H9 (cell line): ENCODE measurements around the gene POU3F3. TPM values are rescaled to one million over a fixed set of nuclear protein-coding genes. Genes with fewer than 3 reads are reported as not detected.

ENCODE experiments used
- DNase-seq: peaks from one replicate; pipeline ENCODE4 v3.0.0-alpha.2; 2017
- H2AFZ ChIP-seq: one replicate; pipeline ENCODE4 v1.6.1; 2013; ENCODE audit warnings: mild to moderate bottlenecking, low read length, control low read depth, moderate library complexity
- H2AK5ac ChIP-seq: 2 replicates; pipeline ENCODE4 v1.6.1; 2013; ENCODE audit warnings: low read length, control low read depth, mixed read lengths; ENCODE audit not compliant: insufficient read length
- H2BK120ac ChIP-seq: one replicate; pipeline ENCODE4 v1.6.1; 2013; ENCODE audit warnings: low read depth, mild to moderate bottlenecking, low read length, control low read depth, inconsistent platforms; ENCODE audit not compliant: poor library complexity, severe bottlenecking
- H2BK12ac ChIP-seq: 2 replicates; pipeline ENCODE4 v1.6.1; 2013; ENCODE audit warnings: low read length, control low read depth, mixed read lengths, low read depth; ENCODE audit not compliant: insufficient read length
- H2BK15ac ChIP-seq: 2 replicates; pipeline ENCODE4 v1.6.1; 2013; ENCODE audit warnings: low read depth, low read length, control low read depth
- H2BK20ac ChIP-seq: one replicate; pipeline ENCODE4 v1.6.1; 2013; ENCODE audit warnings: low read depth, mild to moderate bottlenecking, low read length, control low read depth, inconsistent platforms; ENCODE audit not compliant: poor library complexity, severe bottlenecking
- H2BK5ac ChIP-seq: 2 replicates; pipeline ENCODE4 v1.6.1; 2013; ENCODE audit warnings: low read length, control low read depth, mixed read lengths; ENCODE audit not compliant: insufficient read length
- H3K14ac ChIP-seq: 2 replicates; pipeline ENCODE4 v1.6.1; 2013; ENCODE audit warnings: low read length, control low read depth; ENCODE audit not compliant: insufficient read depth
- H3K18ac ChIP-seq: 2 replicates; pipeline ENCODE4 v1.6.1; 2013; ENCODE audit warnings: low read depth, mild to moderate bottlenecking, mixed read lengths, low read length, control low read depth; ENCODE audit not compliant: insufficient read length
- H3K23ac ChIP-seq: 2 replicates; pipeline ENCODE4 v1.6.1; 2013; ENCODE audit warnings: low read length, control low read depth, mixed read lengths, low read depth; ENCODE audit not compliant: insufficient read length
- H3K23me2 ChIP-seq: 2 replicates; pipeline ENCODE4 v1.6.1; 2013; ENCODE audit warnings: low read depth, mild to moderate bottlenecking, mixed read lengths, low read length, control low read depth; ENCODE audit not compliant: insufficient read length, poor library complexity, severe bottlenecking
- H3K27ac ChIP-seq: 2 replicates; pipeline ENCODE4 v1.5.1; 2013; ENCODE audit warnings: low read length, control low read depth, mixed read lengths, low read depth; ENCODE audit not compliant: insufficient read length
- H3K27me3 ChIP-seq: 2 replicates; pipeline ENCODE4 v1.6.1; 2013; ENCODE audit warnings: low read length, control low read depth, inconsistent platforms; ENCODE audit not compliant: insufficient read depth
- H3K4ac ChIP-seq: 2 replicates; pipeline ENCODE4 v1.6.1; 2013; ENCODE audit warnings: low read depth, mild to moderate bottlenecking, control low read depth, inconsistent platforms, low read length, moderate library complexity
- H3K4me1 ChIP-seq: 2 replicates; pipeline ENCODE4 v1.6.1; 2013; ENCODE audit warnings: low read length, control low read depth, inconsistent platforms; ENCODE audit not compliant: insufficient read depth
- H3K4me2 ChIP-seq: 2 replicates; pipeline ENCODE4 v1.6.1; 2013; ENCODE audit warnings: low read length, control low read depth, mixed read lengths; ENCODE audit not compliant: insufficient read length, insufficient read depth
- H3K56ac ChIP-seq: 2 replicates; pipeline ENCODE4 v1.6.1; 2013; ENCODE audit warnings: low read depth, mild to moderate bottlenecking, mixed read lengths, low read length, control low read depth; ENCODE audit not compliant: insufficient read length
- H3K79me1 ChIP-seq: 2 replicates; pipeline ENCODE4 v1.6.1; 2013; ENCODE audit warnings: low read depth, mild to moderate bottlenecking, moderate library complexity, low read length, control low read depth, inconsistent platforms; ENCODE audit not compliant: insufficient read depth, poor library complexity, severe bottlenecking
- H3K79me2 ChIP-seq: 2 replicates; pipeline ENCODE4 v1.6.1; 2013; ENCODE audit warnings: low read length, control low read depth, inconsistent platforms; ENCODE audit not compliant: insufficient read depth
- H3K9ac ChIP-seq: 2 replicates; pipeline ENCODE4 v1.6.1; 2013; ENCODE audit warnings: low read length, control low read depth, mixed read lengths; ENCODE audit not compliant: insufficient read length; ENCODE audit errors: extremely low read depth
- H3K9me3 ChIP-seq: one replicate; pipeline ENCODE4 v1.6.1; 2013; ENCODE audit warnings: low read depth, low read length, inconsistent platforms; ENCODE audit not compliant: control insufficient read depth
- H3T11ph ChIP-seq: one replicate; pipeline ENCODE4 v1.6.1; 2013; ENCODE audit warnings: mild to moderate bottlenecking, low read length, control low read depth, inconsistent platforms
- H4K20me1 ChIP-seq: one replicate; pipeline ENCODE4 v1.6.1; 2013; ENCODE audit not compliant: control insufficient read depth, insufficient read length, insufficient read depth
- H4K5ac ChIP-seq: 2 replicates; pipeline ENCODE4 v1.6.1; 2013; ENCODE audit warnings: low read depth, mild to moderate bottlenecking, mixed read lengths, low read length, control low read depth; ENCODE audit not compliant: insufficient read length
- H4K8ac ChIP-seq: replicated peaks from 2 replicates; pipeline ENCODE4 v1.6.1; 2013; ENCODE audit warnings: low read length, control low read depth, mixed read lengths, low read depth; ENCODE audit not compliant: insufficient read length
- H4K91ac ChIP-seq: 2 replicates; pipeline ENCODE4 v1.6.1; 2013; ENCODE audit warnings: low read depth, mild to moderate bottlenecking, moderate library complexity, mixed read lengths, low read length, control low read depth; ENCODE audit not compliant: insufficient read length
- H3K27ac Mint-ChIP-seq, 3 experiments: 2 replicates in 2 of 3; 3 replicates in 1 of 3; pipeline ENCODE4 v1.8.0; 2020 to 2021; ENCODE audit warnings: mixed read lengths in 3 of 3, mild to moderate bottlenecking in 1 of 3, moderate library complexity in 1 of 3
- H3K27me3 Mint-ChIP-seq: 2 replicates; pipeline ENCODE4 v1.8.0; 2021; ENCODE audit warnings: low read depth, mild to moderate bottlenecking, moderate library complexity, mixed read lengths
- H3K36me3 Mint-ChIP-seq, 3 experiments: 2 replicates in 2 of 3; 3 replicates in 1 of 3; pipeline ENCODE4 v1.8.0; 2020 to 2021; ENCODE audit warnings: low read depth in 3 of 3, mixed read lengths in 3 of 3; ENCODE audit not compliant: insufficient read depth in 1 of 3
- H3K4me1 Mint-ChIP-seq, 2 experiments: 2 replicates each; pipeline ENCODE4 v1.8.0; 2020; ENCODE audit warnings: mixed read lengths in 2 of 2
- H3K4me3 Mint-ChIP-seq, 2 experiments: 2 replicates in 1 of 2; 3 replicates in 1 of 2; pipeline ENCODE4 v1.8.0; 2020 to 2021; ENCODE audit warnings: mild to moderate bottlenecking in 2 of 2, mixed read lengths in 2 of 2, moderate library complexity in 1 of 2
- H3K9me3 Mint-ChIP-seq, 2 experiments: 2 replicates in 1 of 2; 3 replicates in 1 of 2; pipeline ENCODE4 v1.8.0; 2020; ENCODE audit warnings: mild to moderate bottlenecking in 2 of 2, mixed read lengths in 2 of 2, moderate library complexity in 1 of 2
- CTCF ChIP-seq: fragments of 200-600 bp; sonication (generic); conservative IDR thresholded peaks from 3 replicates; pipeline ENCODE4 v1.8.0; 2021; ENCODE audit warnings: antibody characterized with exemption, mild to moderate bottlenecking
- WGBS: extraction: QIAGEN DNeasy Blood & Tissue Kit; methylation state at CpG from one replicate; pipeline ENCODE4 v1.1.7; 2013; ENCODE audit warnings: missing lambda C conversion rate, low lambda C conversion rate, mixed read lengths; ENCODE audit not compliant: insufficient read length; ENCODE audit errors: extremely low coverage; 5-methylcytosine and 5-hydroxymethylcytosine counted together
- total RNA-seq: library from RNA; stranded (reverse); gene quantifications from 2 replicates; pipeline ENCODE4 v1.2.1, GENCODE V29; 2021

The POU3F3 gene
- total RNA-seq, 1 experiment from 2014 or later: not detected

GRCh38 chr2:104826016-104826415 lies 27.9 kb upstream of the POU3F3 start:
- no peak for DNase-seq
- no peak overlapping the region for H4K5ac ChIP-seq
- no peak overlapping the region for H2BK120ac ChIP-seq
- H3K9me3 ChIP-seq: no peaks in the 10 kb centered on the region
- no peak overlapping the region for H2BK20ac ChIP-seq
- H2BK15ac ChIP-seq: no peak overlapping the region
- no peaks in the 10 kb centered on the region for H3K79me1 ChIP-seq
- H2AK5ac ChIP-seq: no peak overlapping the region
- H4K91ac ChIP-seq: no peak overlapping the region
- no peak overlapping the region for H2BK5ac ChIP-seq
- no peak for TF ChIP-seq CTCF
- H3K23me2 ChIP-seq: no peaks in the 10 kb centered on the region
- H3T11ph ChIP-seq: no peak overlapping the region
- peaks cover 12% of the 10 kb centered on the region for H3K27me3 Mint-ChIP-seq
- H2BK12ac ChIP-seq: no peak overlapping the region
- no peak overlapping the region for H3K9ac ChIP-seq
- H3K4me1 ChIP-seq: no peaks in the 10 kb centered on the region
- H3K56ac ChIP-seq: no peak overlapping the region
- H3K27me3 ChIP-seq: no peaks in the 10 kb centered on the region
- H3K18ac ChIP-seq: no peak overlapping the region
- H3K23ac ChIP-seq: no peak overlapping the region
- H3K14ac ChIP-seq: no peak overlapping the region
- WGBS: no CpG with 5 or more reads among the region's 2 CpGs
- no peaks in the 10 kb centered on the region for H3K79me2 ChIP-seq
- no peaks in the 10 kb centered on the region for H4K20me1 ChIP-seq
- no peak overlapping the region for H3K4me3 Mint-ChIP-seq
- H3K4ac ChIP-seq: no peak overlapping the region
- H3K36me3 Mint-ChIP-seq: peaks cover 2 to 13% (median 4%) of the 10 kb centered on the region in 3 experiments; a peak in 6 of 7 replicates
- H4K8ac ChIP-seq: no peak overlapping the region
- no peak overlapping the region for H3K4me2 ChIP-seq
- no peak overlapping the region for H3K27ac Mint-ChIP-seq
- peaks cover 10 to 14% of the 10 kb centered on the region in 2 experiments for H3K9me3 Mint-ChIP-seq
- H3K27ac ChIP-seq: no peak overlapping the region
- H3K4me1 Mint-ChIP-seq: no peaks in the 10 kb centered on the region
- H2AFZ ChIP-seq: no peak overlapping the region
